ENCODE results near the gene ABCB11. TPM values are rescaled to one million over a fixed set of nuclear protein-coding genes. Genes with fewer than 3 reads are reported as not detected.
A peak's percentile ranks its signal among the peaks of the same experiment; 100 is the strongest.

ABCB11 gene
- total RNA-seq, 2 experiments from 2014 or later, result not detected

DNA sequence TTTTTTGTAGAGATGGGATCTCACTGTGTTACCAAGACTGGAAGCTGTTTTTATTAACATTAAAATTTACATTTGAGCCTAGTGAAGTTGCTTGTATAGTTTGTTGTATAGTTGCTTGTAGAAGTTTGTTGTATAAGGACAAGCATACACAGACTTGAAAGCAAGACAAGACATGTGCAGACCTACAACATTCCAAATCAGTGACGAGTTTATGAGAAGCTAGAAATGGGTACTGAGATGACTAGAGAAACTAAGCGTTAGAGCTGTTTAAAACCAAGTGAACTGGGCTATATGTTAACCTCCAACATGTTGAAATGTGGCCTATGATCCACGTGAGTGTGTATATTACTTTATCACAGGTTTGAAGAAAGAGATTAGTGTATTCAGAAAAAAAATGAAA lies 39.1 kb downstream of the ABCB11 start:
- no peak overlapping the region for H3K27ac Mint-ChIP-seq
- ATAC-seq (no peak), DNase-seq (no peak)
- ChIA-PET POLR2A (no interaction called here), CTCF (no interaction called here)
- H3K9me3 Mint-ChIP-seq (ENCODE audit: low read depth), result no peaks in the 10 kb centered on the region
- no peaks in the 10 kb centered on the region for H3K36me3 Mint-ChIP-seq (ENCODE audit: low read depth)
- H3K27me3 Mint-ChIP-seq, result peaks cover 5% of the 10 kb centered on the region
- H3K4me1 Mint-ChIP-seq, result no peaks in the 10 kb centered on the region
- intact Hi-C loops (cut with DNase I, micrococcal nuclease), result no loop called here
- H3K4me3 Mint-ChIP-seq, result no peak overlapping the region

DNA sequence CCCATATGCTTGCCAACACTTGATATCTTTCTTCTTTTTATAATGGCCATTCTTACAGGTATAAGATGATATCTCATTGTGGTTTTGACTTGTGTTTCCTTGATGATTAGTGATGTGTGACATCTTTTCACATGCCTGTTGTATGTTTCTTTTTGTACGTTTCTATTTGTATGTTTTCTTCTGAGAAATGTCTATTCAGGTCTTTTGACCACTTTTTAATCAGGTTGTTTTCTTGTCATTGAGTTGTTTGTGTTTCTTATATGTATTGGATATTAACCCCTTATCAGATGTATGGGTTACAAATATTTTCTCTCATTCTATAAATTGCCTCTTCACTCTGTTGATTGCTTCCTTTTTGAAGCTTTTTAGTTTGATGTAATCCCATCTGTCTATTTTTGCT lies 42.4 kb downstream of the ABCB11 start:
- no peak overlapping the region for H3K4me3 Mint-ChIP-seq
- no peak overlapping the region for H3K27ac Mint-ChIP-seq
- ATAC-seq (no peak), DNase-seq (no peak)
- no peaks in the 10 kb centered on the region for H3K9me3 Mint-ChIP-seq (ENCODE audit: low read depth)
- intact Hi-C loops (cut with DNase I, micrococcal nuclease), result no loop called here
- no peaks in the 10 kb centered on the region for H3K36me3 Mint-ChIP-seq (ENCODE audit: low read depth)
- POLR2A ChIA-PET, result no interaction called here
- CTCF ChIA-PET, result no interaction called here
- no peaks in the 10 kb centered on the region for H3K27me3 Mint-ChIP-seq
- no peaks in the 10 kb centered on the region for H3K4me1 Mint-ChIP-seq

DNA sequence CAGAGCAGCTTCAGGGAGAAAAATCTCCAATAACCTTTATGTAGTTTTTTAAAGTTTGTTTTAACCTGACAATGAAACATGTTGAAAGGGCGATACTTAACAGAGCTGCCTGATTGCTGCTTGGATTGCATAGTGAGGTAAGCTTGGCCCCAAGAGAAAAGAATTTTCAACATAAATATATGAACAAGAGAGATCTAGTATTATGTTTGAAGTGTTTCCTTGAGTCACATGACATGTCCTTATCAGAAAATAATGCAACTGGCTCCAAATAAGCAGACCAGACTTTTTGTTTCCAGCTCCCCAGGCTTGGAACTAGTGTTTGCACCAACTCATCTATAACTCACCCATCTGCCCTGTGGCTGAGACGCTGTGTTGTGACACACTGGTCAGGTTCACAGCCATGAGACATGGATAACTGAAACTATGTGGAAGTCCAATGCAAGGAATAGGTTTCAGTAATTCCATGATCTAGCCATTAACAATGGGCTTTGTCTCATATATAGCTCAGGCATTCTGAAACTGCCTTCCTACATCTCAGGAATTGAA lies 44.7 kb downstream of the ABCB11 start:
- Mint-ChIP-seq H3K9me3 (ENCODE audit: low read depth) (no peaks in the 10 kb centered on the region), H3K27me3 (no peaks in the 10 kb centered on the region), H3K4me1 (no peaks in the 10 kb centered on the region), H3K36me3 (ENCODE audit: low read depth) (no peaks in the 10 kb centered on the region), H3K4me3 (no peak overlapping the region), H3K27ac (no peak overlapping the region)
- no peak for DNase-seq
- CTCF ChIA-PET, result interaction anchor here (1.5 kb wide), 1 partner anchor 146 kb away, joined by 3 read pairs; no protein-coding TSS in a partner anchor
- intact Hi-C loops (cut with DNase I, micrococcal nuclease), result no loop called here
- POLR2A ChIA-PET, result interaction anchor here (0.5 kb wide), 1 partner anchor 17 kb away, joined by 3 read pairs; no protein-coding TSS in a partner anchor
- no peak for ATAC-seq

DNA sequence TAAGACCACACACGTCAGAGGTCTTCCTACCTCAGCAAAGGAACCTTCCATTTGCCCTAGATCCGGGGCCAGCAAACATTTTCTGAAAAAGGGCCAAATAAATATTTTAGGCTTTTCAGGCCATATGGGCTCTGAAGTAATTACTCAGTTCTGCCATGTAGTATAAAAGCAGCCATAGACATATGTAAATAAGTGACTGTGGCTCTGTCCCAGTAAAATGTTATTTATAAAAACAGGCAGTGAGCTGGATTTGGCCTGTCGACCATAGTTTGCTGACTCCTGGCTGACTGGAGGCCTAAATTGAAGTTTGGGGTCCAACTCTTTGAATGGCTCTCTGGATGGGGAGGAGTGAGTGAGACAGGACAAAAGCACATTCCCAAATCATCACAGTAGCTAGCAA lies 49.5 kb downstream of the ABCB11 start:
- Mint-ChIP-seq H3K36me3 (ENCODE audit: low read depth) (no peaks in the 10 kb centered on the region), H3K27ac (no peak overlapping the region), H3K4me3 (no peak overlapping the region), H3K9me3 (ENCODE audit: low read depth) (no peaks in the 10 kb centered on the region), H3K4me1 (no peaks in the 10 kb centered on the region), H3K27me3 (no peaks in the 10 kb centered on the region)
- DNase-seq (no peak), ATAC-seq (no peak)
- intact Hi-C loops (cut with DNase I, micrococcal nuclease), result no loop called here
- POLR2A ChIA-PET, result no interaction called here
- CTCF ChIA-PET, result interaction anchor here (0.6 to 0.7 kb wide), 2 partner anchors 15 to 219 kb away, joined by 3 to 4 read pairs; no protein-coding TSS in a partner anchor

DNA sequence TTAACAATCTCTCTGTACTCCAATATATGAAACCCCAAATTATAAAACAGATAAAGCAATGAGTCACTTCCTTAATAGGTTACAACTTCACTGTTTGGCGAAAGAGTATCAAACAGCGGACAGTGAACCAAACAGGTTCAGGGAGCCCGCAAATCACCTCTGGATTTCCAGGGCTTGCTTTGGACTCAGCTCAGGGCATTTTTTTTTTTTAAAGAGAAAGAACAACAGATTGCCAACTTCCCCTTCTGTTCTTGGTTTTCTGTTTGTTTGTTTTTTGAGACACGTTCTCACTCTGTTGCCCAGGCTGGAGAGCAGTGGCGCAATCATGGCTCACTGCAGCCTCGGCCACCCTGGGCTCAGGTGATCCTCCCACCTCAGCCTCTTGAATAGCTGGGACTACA lies 52.7 kb downstream of the ABCB11 start:
- CTCF ChIA-PET, result interaction anchor here (0.6 to 0.8 kb wide), 2 partner anchors 15 to 724 kb away, joined by 3 read pairs; no protein-coding TSS in a partner anchor
- intact Hi-C loops (cut with DNase I, micrococcal nuclease), result loop anchor here in 1 of 2 experiments (5.0 to 10.0 kb wide), 2 partner anchors 484 to 586 kb away; no protein-coding TSS in a partner anchor

DNA sequence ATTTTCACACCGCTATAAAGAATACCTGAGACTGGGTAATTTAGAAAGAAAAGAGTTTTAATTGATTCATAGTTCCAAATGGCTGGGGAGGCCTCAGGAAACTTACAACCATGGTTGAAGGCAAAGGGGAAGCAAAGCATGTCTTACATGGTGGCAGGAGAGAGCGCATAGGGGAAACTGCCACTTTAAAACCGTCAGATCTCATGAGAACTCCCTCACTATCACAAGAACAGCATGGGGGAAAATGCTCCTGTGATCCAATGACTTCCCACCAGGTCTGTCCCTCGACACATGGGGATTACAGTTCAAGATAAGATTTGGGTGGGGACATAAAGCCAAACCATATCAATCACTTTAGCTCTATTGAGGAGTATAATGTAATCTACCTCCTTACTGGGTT lies 53.5 kb downstream of the ABCB11 start:
- ATAC-seq (no peak), DNase-seq (no peak)
- H3K27me3 Mint-ChIP-seq, result no peaks in the 10 kb centered on the region
- H3K4me1 Mint-ChIP-seq, result peaks cover 7% of the 10 kb centered on the region
- intact Hi-C loops (cut with DNase I, micrococcal nuclease), result loop anchor here (2.0 to 10.0 kb wide), 4 partner anchors 89 to 587 kb away; partner anchors contain the start of gene DHRS9 (in 1 of the 2)
- H3K9me3 Mint-ChIP-seq (ENCODE audit: low read depth), result no peaks in the 10 kb centered on the region
- H3K27ac Mint-ChIP-seq, result no peak overlapping the region
- POLR2A ChIA-PET, result no interaction called here
- no peaks in the 10 kb centered on the region for H3K36me3 Mint-ChIP-seq (ENCODE audit: low read depth)
- no peak overlapping the region for H3K4me3 Mint-ChIP-seq
- CTCF ChIA-PET, result no interaction called here

More for the DNA sequence above, 52.7 kb downstream of the ABCB11 start:
- POLR2A ChIA-PET, result no interaction called here
- H3K36me3 Mint-ChIP-seq (ENCODE audit: low read depth), result no peaks in the 10 kb centered on the region
- no peaks in the 10 kb centered on the region for H3K27me3 Mint-ChIP-seq
- H3K4me1 Mint-ChIP-seq, result peaks cover 7% of the 10 kb centered on the region
- ATAC-seq, result no peak
- DNase-seq, result no peak
- no peak overlapping the region for H3K4me3 Mint-ChIP-seq
- no peaks in the 10 kb centered on the region for H3K9me3 Mint-ChIP-seq (ENCODE audit: low read depth)
- no peak overlapping the region for H3K27ac Mint-ChIP-seq

DNA sequence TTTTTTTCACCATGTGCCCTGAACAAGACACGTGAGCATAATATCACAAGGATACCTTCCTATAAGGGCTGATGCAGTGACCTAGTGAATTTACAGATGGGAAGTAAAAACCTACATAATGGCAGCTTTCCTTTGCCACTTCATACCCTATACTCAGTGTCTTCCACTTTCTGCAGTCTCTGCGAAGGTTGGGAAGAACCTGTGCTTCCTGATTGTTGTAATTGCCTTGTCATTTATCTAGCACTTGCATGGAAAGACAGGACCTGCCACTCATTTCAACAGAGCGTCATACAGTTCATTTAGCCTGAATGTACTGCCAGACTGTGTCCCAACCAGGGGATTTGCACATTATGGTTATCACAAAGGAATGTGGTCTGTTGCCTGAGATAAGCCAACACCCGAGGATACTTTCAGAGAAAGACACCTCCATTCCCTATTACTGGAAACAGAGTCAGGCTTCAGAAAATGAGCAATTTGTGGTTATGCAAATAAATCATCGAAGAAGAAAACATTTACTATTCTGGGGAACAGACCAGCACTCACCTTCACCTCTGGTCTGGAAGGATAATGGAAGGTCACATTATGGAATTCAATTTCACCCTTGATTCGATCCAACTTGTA lies 55.0 kb downstream of the ABCB11 start:
- CTCF ChIA-PET, result no interaction called here
- intact Hi-C loops (cut with DNase I, micrococcal nuclease), result loop anchor here (2.0 to 10.0 kb wide), 4 partner anchors 91 to 589 kb away; partner anchors contain the start of gene DHRS9 (in 1 of the 2)
- peak; percentile 45 for ATAC-seq
- DNase-seq, result no peak
- Mint-ChIP-seq H3K27ac (no peak overlapping the region), H3K4me3 (no peak overlapping the region), H3K36me3 (ENCODE audit: low read depth) (no peaks in the 10 kb centered on the region), H3K27me3 (no peaks in the 10 kb centered on the region), H3K4me1 (peaks cover 7% of the 10 kb centered on the region), H3K9me3 (ENCODE audit: low read depth) (no peaks in the 10 kb centered on the region)
- POLR2A ChIA-PET, result no interaction called here

DNA sequence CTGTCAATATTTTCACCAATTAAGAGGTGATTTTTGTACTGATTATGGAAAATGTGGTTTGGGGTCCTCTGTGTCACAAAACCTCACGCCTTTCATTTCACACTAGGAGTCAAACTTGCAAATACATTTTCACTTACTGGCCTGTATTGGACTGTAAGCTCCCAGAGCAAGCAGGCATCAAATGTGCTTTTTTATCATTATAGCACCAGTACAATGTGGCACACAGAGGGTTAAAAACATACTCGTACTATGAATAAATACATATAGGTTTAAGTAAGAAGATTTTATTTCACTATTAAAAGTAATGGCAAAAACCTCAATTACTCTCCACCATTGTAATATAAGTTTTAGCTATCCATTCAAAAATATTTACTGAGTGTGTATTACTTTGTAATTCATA lies 56.7 kb downstream of the ABCB11 start:
- DNase-seq (no peak), ATAC-seq (peak; percentile 43)
- ChIA-PET CTCF (interaction anchor here (1.0 kb wide), 1 partner anchor 13 kb away, joined by 5 read pairs; no protein-coding TSS in a partner anchor), POLR2A (no interaction called here)
- Mint-ChIP-seq H3K4me3 (no peak overlapping the region), H3K9me3 (ENCODE audit: low read depth) (no peaks in the 10 kb centered on the region), H3K27me3 (no peaks in the 10 kb centered on the region), H3K4me1 (peaks cover 7% of the 10 kb centered on the region), H3K27ac (no peak overlapping the region), H3K36me3 (ENCODE audit: low read depth) (no peaks in the 10 kb centered on the region)
- intact Hi-C loops (cut with DNase I, micrococcal nuclease), result loop anchor here (5.0 to 10.0 kb wide), 2 partner anchors 488 to 590 kb away; no protein-coding TSS in a partner anchor

DNA sequence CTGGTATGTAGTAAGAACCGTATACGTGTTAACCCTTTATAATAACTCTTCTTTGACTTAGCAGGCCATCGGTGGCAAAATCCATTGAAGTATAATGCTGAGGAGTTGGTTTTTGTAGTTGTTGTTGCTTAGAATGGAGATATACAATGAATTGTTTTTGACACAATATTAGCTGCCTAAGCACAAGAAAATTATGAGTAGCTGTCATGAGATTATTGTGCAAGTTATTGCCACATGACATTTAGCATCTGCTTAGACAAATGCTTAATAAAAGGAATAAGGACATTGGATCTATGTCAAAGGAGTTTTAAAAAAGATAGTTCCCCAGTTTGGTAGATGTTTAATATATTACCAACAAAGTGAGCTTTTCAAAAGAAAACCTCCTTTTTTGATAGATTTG lies 59.9 kb downstream of the ABCB11 start:
- intact Hi-C loops (cut with DNase I, micrococcal nuclease), result loop anchor here (5.0 to 10.0 kb wide), 2 partner anchors 491 to 594 kb away; no protein-coding TSS in a partner anchor
- Mint-ChIP-seq H3K27ac (no peak overlapping the region), H3K27me3 (no peaks in the 10 kb centered on the region), H3K9me3 (ENCODE audit: low read depth) (no peaks in the 10 kb centered on the region), H3K36me3 (ENCODE audit: low read depth) (no peaks in the 10 kb centered on the region), H3K4me3 (no peak overlapping the region), H3K4me1 (peaks cover 7% of the 10 kb centered on the region)
- POLR2A ChIA-PET, result no interaction called here
- CTCF ChIA-PET, result interaction anchor here (0.6 to 5.2 kb wide), 6 partner anchors 10 to 1677 kb away, joined by 3 to 25 read pairs (median 3); no protein-coding TSS in a partner anchor
- no peak for DNase-seq
- no peak for ATAC-seq

DNA sequence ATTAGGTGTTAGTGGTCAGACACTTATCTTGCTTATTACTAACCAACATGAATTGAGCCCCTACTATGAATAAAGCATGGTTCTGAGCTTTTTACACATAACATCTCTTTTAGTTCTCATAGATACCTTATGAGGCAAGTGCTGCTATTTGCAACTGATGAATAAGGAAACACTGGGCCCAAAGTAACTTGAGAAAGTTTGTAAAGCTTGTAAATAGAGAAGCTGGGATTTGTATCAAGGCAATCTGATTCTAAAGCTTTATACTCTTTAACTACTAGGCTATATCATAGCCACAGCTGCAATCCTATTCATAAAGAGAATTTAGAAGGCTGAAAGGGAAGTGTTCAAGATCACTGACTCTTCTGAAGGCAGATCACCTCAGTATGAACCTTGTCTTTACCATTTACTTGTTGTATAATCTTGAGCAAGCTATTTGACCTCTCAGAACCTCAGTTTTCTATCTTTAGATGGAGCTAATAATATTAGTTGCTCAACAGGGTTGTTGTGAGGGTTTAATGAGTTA lies 60.4 kb downstream of the ABCB11 start:
- Mint-ChIP-seq H3K27me3 (no peaks in the 10 kb centered on the region), H3K4me3 (no peak overlapping the region), H3K4me1 (peaks cover 6% of the 10 kb centered on the region), H3K27ac (no peak overlapping the region), H3K36me3 (ENCODE audit: low read depth) (no peaks in the 10 kb centered on the region), H3K9me3 (ENCODE audit: low read depth) (no peaks in the 10 kb centered on the region)
- ChIA-PET POLR2A (no interaction called here), CTCF (interaction anchor here (0.7 to 5.2 kb wide), 8 partner anchors 10 to 171 kb away, joined by 3 to 25 read pairs (median 4); no protein-coding TSS in a partner anchor)
- no peak for DNase-seq
- no peak for ATAC-seq
- intact Hi-C loops (cut with DNase I, micrococcal nuclease), result loop anchor here (5.0 to 10.0 kb wide), 2 partner anchors 492 to 594 kb away; no protein-coding TSS in a partner anchor

DNA sequence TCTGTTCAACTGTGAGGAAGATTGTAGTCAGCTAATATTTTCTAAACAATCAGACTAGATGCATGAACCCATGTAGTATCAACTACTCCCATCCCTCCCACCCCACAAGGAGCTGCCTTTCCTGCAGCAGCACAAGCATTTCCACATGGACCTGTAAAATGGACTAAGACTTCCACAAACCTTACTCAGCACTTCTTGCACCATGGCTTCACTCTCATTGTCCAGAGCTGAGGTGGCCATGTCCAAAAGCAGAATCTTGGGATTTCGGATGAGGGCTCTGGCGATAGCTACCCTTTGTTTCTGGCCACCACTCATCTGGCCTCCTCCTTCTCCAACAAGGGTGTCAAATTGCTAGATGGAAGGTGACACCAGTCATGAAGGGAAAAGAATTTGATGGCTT lies 61.3 kb downstream of the ABCB11 start:
- no peaks in the 10 kb centered on the region for H3K27me3 Mint-ChIP-seq
- H3K9me3 Mint-ChIP-seq (ENCODE audit: low read depth), result no peaks in the 10 kb centered on the region
- CTCF ChIA-PET, result interaction anchor here (1.1 to 5.2 kb wide), 6 partner anchors 9 to 172 kb away, joined by 3 to 25 read pairs (median 5); no protein-coding TSS in a partner anchor
- intact Hi-C loops (cut with DNase I, micrococcal nuclease), result loop anchor here (5.0 to 10.0 kb wide), 2 partner anchors 492 to 595 kb away; no protein-coding TSS in a partner anchor
- H3K4me3 Mint-ChIP-seq, result no peak overlapping the region
- POLR2A ChIA-PET, result no interaction called here
- H3K4me1 Mint-ChIP-seq, result peaks cover 15% of the 10 kb centered on the region
- no peaks in the 10 kb centered on the region for H3K36me3 Mint-ChIP-seq (ENCODE audit: low read depth)
- ATAC-seq (no peak), DNase-seq (no peak)
- H3K27ac Mint-ChIP-seq, result no peak overlapping the region

Measured in activated CD4-positive, alpha-beta T cell treated with anti-CD3 and anti-CD28 coated beads for 36 hours (primary cell).